C4-2B (cell line): ENCODE measurements around the gene SAP30L.

Source experiments
- H3K27ac ChIP-seq: fragments of 450-650 bp; 2 replicates; pipeline ENCODE4 v1.5.1; 2017
- CTCF ChIP-seq: fragments of 450-650 bp; conservative IDR thresholded peaks from 2 replicates; pipeline ENCODE4 v1.5.1; 2017; ENCODE audit warnings: mild to moderate bottlenecking
- ZFX ChIP-seq: fragments of 450-650 bp; IDR thresholded peaks from 2 replicates; pipeline ENCODE4 v1.6.1; 2017

SAP30L gene

GRCh38 chr5:154498994-154499393 is 53.2 kb downstream of the SAP30L start:
- TF ChIP-seq ZFX (no peak), CTCF (no peak)
- H3K27ac ChIP-seq = no peak overlapping the region

- TF ChIP-seq CTCF = no peak
- TF ChIP-seq ZFX = no peak
Measured at GRCh38 chr5:154501566-154501965, 55.8 kb downstream of the SAP30L start.

DNA sequence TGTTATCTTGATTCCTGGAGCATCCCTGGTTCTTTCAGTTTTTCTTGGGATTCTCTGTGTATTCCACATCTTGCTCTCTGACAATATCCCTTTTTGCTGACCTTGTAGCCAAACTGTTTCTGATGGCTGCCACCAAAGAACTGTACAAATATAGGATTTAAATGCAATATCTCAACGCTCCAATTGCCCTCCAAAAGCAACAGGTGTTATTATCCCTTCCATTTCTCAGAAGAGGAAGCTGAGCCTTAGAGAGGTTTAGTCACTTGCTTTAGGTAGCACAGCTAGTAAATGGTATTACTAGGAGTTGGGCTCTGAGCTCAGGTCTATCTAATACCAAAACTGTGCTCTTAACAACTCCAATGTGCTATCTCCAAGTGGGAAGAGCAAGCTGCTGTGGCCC is 56.4 kb downstream of the SAP30L start:
- no peak for TF ChIP-seq ZFX
- TF ChIP-seq CTCF = no peak

More at GRCh38 chr5:154501566-154501965, 55.8 kb downstream of the SAP30L start:
- no peak overlapping the region for H3K27ac ChIP-seq

DNA sequence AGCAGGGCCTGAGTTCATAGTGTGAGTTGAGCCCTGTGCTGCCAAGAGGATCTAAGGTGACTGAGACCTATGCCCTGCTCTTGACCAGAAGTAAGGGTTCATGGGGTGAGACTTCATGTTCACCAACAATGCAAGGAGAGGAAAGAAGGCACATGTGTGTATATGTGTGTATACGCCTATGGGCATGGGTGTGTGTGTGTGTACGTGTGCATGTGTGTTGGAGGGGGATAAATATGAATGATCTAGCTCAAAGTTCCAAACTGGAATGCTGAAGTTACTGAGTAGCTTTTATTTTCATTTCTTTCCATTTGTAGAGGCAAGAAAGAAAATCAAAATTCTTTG is 57.9 kb downstream of the SAP30L start:
- no peak overlapping the region for H3K27ac ChIP-seq
- TF ChIP-seq CTCF = no peak
- TF ChIP-seq ZFX = no peak

More for the DNA sequence above, 56.4 kb downstream of the SAP30L start:
- H3K27ac ChIP-seq = no peak overlapping the region

DNA sequence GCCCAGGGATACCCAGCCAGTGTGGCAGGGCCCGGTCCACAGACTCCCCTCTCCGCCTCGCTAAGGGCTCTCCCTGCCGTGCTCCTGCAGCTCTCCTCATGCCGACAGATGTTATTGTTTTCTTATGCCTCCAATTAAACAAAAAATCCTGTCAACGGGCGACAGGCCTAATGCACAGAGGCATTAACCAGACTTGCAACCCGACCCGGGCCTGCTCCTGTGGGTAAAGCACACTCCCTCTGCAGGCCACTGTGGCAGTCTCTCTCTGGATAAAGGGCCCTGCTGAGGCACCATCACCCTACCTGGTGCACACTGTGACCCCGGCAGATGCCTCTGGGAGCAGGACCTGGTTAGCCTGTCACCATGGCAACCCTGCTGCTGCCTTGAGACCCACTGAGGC is 59.8 kb downstream of the SAP30L start:
- H3K27ac ChIP-seq = no peak overlapping the region
- no peak for TF ChIP-seq ZFX
- TF ChIP-seq CTCF = no peak

DNA sequence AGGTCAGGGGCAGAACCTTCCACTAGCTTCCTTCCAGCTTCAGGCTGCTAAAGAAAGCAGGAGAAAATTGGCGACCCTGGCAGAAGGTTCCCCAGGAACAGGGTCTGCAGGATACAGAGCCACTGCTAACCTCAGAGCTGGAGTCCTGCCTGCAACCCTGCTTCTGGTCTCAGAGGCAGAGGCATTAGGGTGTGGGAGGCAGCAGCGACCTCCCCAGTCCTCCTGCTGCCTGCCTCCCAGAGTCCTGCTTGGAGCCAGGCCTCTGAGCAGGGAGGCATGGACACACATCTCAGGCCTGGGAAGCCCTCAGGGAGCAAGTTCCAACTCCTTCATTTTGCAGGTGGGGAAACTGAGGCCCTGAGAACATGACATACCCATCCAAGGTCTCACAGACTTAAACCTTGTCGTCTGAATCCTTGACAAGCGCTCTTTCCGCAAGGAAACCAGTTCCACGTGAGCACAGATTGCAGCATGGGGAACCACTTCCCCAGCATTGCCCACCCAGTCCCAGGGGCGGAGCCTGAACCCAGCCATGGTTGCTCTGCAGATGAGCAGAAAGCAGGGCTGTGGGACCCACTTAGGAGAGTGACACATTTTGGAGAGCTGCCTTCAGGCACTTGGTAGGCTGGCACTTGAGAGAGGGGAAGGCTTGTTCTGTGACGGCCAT is 60.4 kb downstream of the SAP30L start:
- H3K27ac ChIP-seq = no peak overlapping the region

GRCh38 chr5:154506716-154507080 is 60.9 kb downstream of the SAP30L start:
- TF ChIP-seq CTCF = no peak
- TF ChIP-seq ZFX = no peak
- no peak overlapping the region for H3K27ac ChIP-seq

More for the DNA sequence above, 60.4 kb downstream of the SAP30L start:
- TF ChIP-seq ZFX (no peak), CTCF (no peak)
